MM.1S (cell line): ENCODE measurements around the gene EPB41L4B.

Experiments used
- DNase-seq: peaks from one replicate; pipeline ENCODE4 v3.0.0-alpha.2; 2015
- H2AFZ ChIP-seq: fragments of 300-600 bp; sonication (generic); 2 replicates; pipeline ENCODE4 v1.6.0; 2016; ENCODE audit warnings: antibody characterized with exemption, low read length
- H3F3A ChIP-seq: fragments of 300-600 bp; sonication (generic); 2 replicates; pipeline ENCODE4 v1.6.1; 2016; ENCODE audit warnings: mild to moderate bottlenecking, antibody characterized with exemption, low read length, moderate library complexity, mixed read lengths; ENCODE audit not compliant: insufficient read depth
- H3K27ac ChIP-seq: fragments of 300-600 bp; sonication (generic); 2 replicates; pipeline ENCODE4 v1.5.1; 2016; ENCODE audit warnings: mild to moderate bottlenecking, low read length
- H3K27me3 ChIP-seq: fragments of 300-600 bp; sonication (generic); replicated peaks from 2 replicates; pipeline ENCODE4 v1.6.0; 2016; ENCODE audit warnings: low read length; ENCODE audit not compliant: insufficient read depth
- H3K36me3 ChIP-seq: fragments of 300-600 bp; sonication (generic); replicated peaks from 2 replicates; pipeline ENCODE4 v1.6.1; 2016; ENCODE audit warnings: mild to moderate bottlenecking, low read length, mixed read lengths; ENCODE audit not compliant: insufficient read depth
- H3K4me1 ChIP-seq: fragments of 300-600 bp; sonication (generic); 2 replicates; pipeline ENCODE4 v1.6.1; 2016; ENCODE audit warnings: low read length, mixed read lengths
- H3K4me2 ChIP-seq: fragments of 300-600 bp; sonication (generic); 2 replicates; pipeline ENCODE4 v1.6.0; 2016; ENCODE audit warnings: low read depth, low read length
- H3K4me3 ChIP-seq: fragments of 300-600 bp; sonication (generic); 2 replicates; pipeline ENCODE4 v1.5.1; 2016; ENCODE audit warnings: low read length, mixed read lengths
- H3K79me2 ChIP-seq: fragments of 300-600 bp; sonication (generic); 2 replicates; pipeline ENCODE4 v1.6.1; 2016; ENCODE audit warnings: mixed run types, low read length, mixed read lengths
- H3K9ac ChIP-seq: fragments of 300-600 bp; sonication (generic); 2 replicates; pipeline ENCODE4 v1.6.1; 2016; ENCODE audit warnings: low read length, mixed read lengths
- H3K9me2 ChIP-seq: fragments of 300-600 bp; sonication (generic); replicated peaks from 2 replicates; pipeline ENCODE4 v1.6.1; 2016; ENCODE audit warnings: mild to moderate bottlenecking, low read length, mixed read lengths; ENCODE audit not compliant: insufficient read depth
- H3K9me3 ChIP-seq: fragments of 300-600 bp; sonication (generic); replicated peaks from 2 replicates; pipeline ENCODE4 v1.6.1; 2016; ENCODE audit warnings: mild to moderate bottlenecking, low read length, mixed read lengths; ENCODE audit not compliant: insufficient read depth
- H4K20me1 ChIP-seq: fragments of 300-600 bp; sonication (generic); 2 replicates; pipeline ENCODE4 v1.6.1; 2016; ENCODE audit warnings: mild to moderate bottlenecking, low read length, moderate library complexity, mixed read lengths; ENCODE audit not compliant: insufficient read depth
- EZH2 ChIP-seq: fragments of 300-600 bp; sonication (generic); optimal IDR thresholded peaks from 2 replicates; pipeline ENCODE3; 2017; ENCODE audit warnings: low read depth, mild to moderate bottlenecking, antibody characterized with exemption, low read length, mixed read lengths
- EZH2phosphoT487 ChIP-seq: fragments of 300-600 bp; sonication (generic); IDR thresholded peaks from 2 replicates; pipeline ENCODE4 v1.6.1; 2018; ENCODE audit warnings: antibody characterized with exemption, low read length
- TF ChIP-seq, protein P1 (sequence below): fragments of 300-600 bp; sonication (generic); IDR thresholded peaks from 2 replicates; pipeline ENCODE4 v1.5.1; 2016; ENCODE audit warnings: antibody characterized with exemption, low read length, mixed read lengths

EPB41L4B gene

DNA sequence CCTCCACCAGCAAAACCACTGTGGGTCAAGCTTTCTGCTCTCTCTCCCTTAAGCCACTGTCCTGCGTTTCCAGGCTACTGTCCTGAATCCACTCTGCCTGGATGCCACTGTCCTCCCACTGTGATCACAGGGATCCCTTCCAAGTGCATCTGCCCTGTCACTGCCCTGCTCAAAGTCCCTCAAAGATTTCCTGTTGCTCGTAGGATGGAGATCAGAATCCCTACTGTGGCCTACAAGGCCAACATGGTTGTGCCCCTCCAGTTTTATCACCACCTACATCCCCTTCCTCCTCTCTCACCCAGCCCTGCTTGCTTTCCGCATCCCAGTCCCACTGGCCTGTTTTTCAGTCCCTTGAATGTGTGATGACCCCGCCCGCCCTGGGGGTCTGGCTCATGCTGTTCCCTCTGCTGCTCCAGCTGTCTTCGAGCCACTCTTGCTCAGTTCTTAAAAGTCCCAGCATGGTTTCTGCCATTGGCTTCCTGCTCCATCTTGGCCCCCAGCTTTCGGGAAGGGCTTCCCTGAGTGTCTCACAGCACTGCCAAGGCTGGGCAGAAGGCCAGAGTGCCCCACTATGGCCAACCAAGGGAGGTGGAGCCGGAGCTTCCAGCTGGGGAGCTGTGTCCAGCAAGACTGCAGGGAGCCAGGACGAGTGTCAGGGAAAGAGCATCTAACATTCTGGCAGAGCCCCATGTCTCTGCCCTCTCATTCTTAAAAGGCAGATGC is 140.9 kb downstream of the EPB41L4B start:
- H3K4me2 ChIP-seq: no peak overlapping the region
- no peaks in the 10 kb centered on the region for H3K36me3 ChIP-seq
- TF ChIP-seq, protein P1, sequence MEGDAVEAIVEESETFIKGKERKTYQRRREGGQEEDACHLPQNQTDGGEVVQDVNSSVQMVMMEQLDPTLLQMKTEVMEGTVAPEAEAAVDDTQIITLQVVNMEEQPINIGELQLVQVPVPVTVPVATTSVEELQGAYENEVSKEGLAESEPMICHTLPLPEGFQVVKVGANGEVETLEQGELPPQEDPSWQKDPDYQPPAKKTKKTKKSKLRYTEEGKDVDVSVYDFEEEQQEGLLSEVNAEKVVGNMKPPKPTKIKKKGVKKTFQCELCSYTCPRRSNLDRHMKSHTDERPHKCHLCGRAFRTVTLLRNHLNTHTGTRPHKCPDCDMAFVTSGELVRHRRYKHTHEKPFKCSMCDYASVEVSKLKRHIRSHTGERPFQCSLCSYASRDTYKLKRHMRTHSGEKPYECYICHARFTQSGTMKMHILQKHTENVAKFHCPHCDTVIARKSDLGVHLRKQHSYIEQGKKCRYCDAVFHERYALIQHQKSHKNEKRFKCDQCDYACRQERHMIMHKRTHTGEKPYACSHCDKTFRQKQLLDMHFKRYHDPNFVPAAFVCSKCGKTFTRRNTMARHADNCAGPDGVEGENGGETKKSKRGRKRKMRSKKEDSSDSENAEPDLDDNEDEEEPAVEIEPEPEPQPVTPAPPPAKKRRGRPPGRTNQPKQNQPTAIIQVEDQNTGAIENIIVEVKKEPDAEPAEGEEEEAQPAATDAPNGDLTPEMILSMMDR: no peak
- TF ChIP-seq EZH2phosphoT487: no peak
- TF ChIP-seq EZH2: no peak
- 0 out of 2 replicates have a peak, but pooled peaks cover 2% of the 10 kb centered on the region for H3F3A ChIP-seq
- no peaks in the 10 kb centered on the region for H4K20me1 ChIP-seq
- no peak overlapping the region for H2AFZ ChIP-seq
- no peak overlapping the region for H3K9ac ChIP-seq
- no peaks in the 10 kb centered on the region for H3K4me1 ChIP-seq
- no peak for DNase-seq
- H3K9me3 ChIP-seq: no peaks in the 10 kb centered on the region
- no peaks in the 10 kb centered on the region for H3K79me2 ChIP-seq
- H3K4me3 ChIP-seq: no peak overlapping the region
- no peaks in the 10 kb centered on the region for H3K9me2 ChIP-seq
- no peak overlapping the region for H3K27ac ChIP-seq
- H3K27me3 ChIP-seq: peaks cover 40% of the 10 kb centered on the region

DNA sequence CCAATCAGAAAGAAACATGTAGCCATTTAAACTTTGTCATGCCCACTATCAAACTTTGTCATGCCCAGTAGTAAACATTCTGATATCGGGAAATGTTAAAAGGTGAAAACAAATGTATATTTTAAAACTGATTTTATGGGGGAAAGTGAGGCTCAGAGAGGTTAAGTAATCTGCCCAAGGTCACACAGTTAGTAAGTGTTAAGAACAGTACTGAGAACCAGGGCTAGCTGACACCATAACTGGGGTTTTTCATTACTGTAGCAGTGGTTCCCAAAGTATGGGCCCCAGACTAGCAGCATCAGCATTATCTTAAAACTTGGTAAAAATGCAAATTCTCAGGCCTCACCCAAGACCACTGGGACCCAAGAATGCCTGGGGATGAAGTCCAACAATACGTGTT is 143.9 kb downstream of the EPB41L4B start:
- H3K4me1 ChIP-seq: no peaks in the 10 kb centered on the region
- no peak overlapping the region for H3K9ac ChIP-seq
- no peaks in the 10 kb centered on the region for H4K20me1 ChIP-seq
- no peak overlapping the region for H3K4me2 ChIP-seq
- H3K79me2 ChIP-seq: no peaks in the 10 kb centered on the region
- no peaks in the 10 kb centered on the region for H3K36me3 ChIP-seq
- H3K27ac ChIP-seq: no peak overlapping the region
- H3K27me3 ChIP-seq: peaks cover 24% of the 10 kb centered on the region
- no peaks in the 10 kb centered on the region for H3K9me3 ChIP-seq
- no peaks in the 10 kb centered on the region for H3K9me2 ChIP-seq
- TF ChIP-seq EZH2 (no peak), EZH2phosphoT487 (no peak)
- TF ChIP-seq, protein P1: no peak
- DNase-seq: no peak
- H2AFZ ChIP-seq: no peak overlapping the region
- no peak overlapping the region for H3K4me3 ChIP-seq
- 0 out of 2 replicates have a peak, but pooled peaks cover 2% of the 10 kb centered on the region for H3F3A ChIP-seq

GRCh38 chr9:109176386-109176785 is 144.5 kb downstream of the EPB41L4B start:
- H3F3A ChIP-seq: 0 out of 2 replicates have a peak, but pooled peaks cover 2% of the 10 kb centered on the region
- no peaks in the 10 kb centered on the region for H3K9me2 ChIP-seq
- H3K4me1 ChIP-seq: no peaks in the 10 kb centered on the region
- peaks cover 21% of the 10 kb centered on the region for H3K27me3 ChIP-seq
- H3K36me3 ChIP-seq: no peaks in the 10 kb centered on the region
- H3K4me3 ChIP-seq: no peak overlapping the region
- H4K20me1 ChIP-seq: no peaks in the 10 kb centered on the region
- H3K79me2 ChIP-seq: no peaks in the 10 kb centered on the region
- H3K4me2 ChIP-seq: no peak overlapping the region
- no peaks in the 10 kb centered on the region for H3K9me3 ChIP-seq
- DNase-seq: no peak
- H2AFZ ChIP-seq: no peak overlapping the region
- H3K27ac ChIP-seq: no peak overlapping the region
- no peak overlapping the region for H3K9ac ChIP-seq
- TF ChIP-seq EZH2phosphoT487 (no peak), EZH2 (no peak)
- TF ChIP-seq, protein P1: no peak
